Liver (tissue), 9 donors: ENCODE results near the gene WDR82. TPM values are rescaled to one million over a fixed set of nuclear protein-coding genes. Genes with fewer than 3 reads are reported as not detected.

Source experiments
- DNase-seq: peaks from one replicate; pipeline ENCODE4 v3.0.0-alpha.2; 2017; ENCODE audit warnings: low spot score
- H3K27ac ChIP-seq, 2 donors: one replicate each; pipeline ENCODE4 v1.7.0; 2013; ENCODE audit warnings: inconsistent platforms in 2 of 2, low read length in 2 of 2, control low read depth in 1 of 2, low read depth in 1 of 2, mild to moderate bottlenecking in 1 of 2
- H3K27me3 ChIP-seq, 4 donors: one replicate each; pipeline versions ENCODE4 v1.6.1 to v1.7.0; 2013; ENCODE audit warnings: low read length in 3 of 4, inconsistent platforms in 1 of 4, mild to moderate bottlenecking in 1 of 4, moderate library complexity in 1 of 4; ENCODE audit not compliant: control insufficient read depth in 4 of 4, insufficient read depth in 4 of 4
- H3K36me3 ChIP-seq, 4 donors: one replicate each; pipeline versions ENCODE4 v1.6.1 to v1.7.0; 2013; ENCODE audit warnings: low read length in 3 of 4, mild to moderate bottlenecking in 3 of 4, low read depth in 1 of 4, moderate library complexity in 1 of 4; ENCODE audit not compliant: control insufficient read depth in 4 of 4, insufficient read depth in 3 of 4
- H3K4me1 ChIP-seq, 4 donors: one replicate each; pipeline versions ENCODE4 v1.6.1 to v1.7.0; 2013; ENCODE audit warnings: low read length in 3 of 4, mild to moderate bottlenecking in 3 of 4, moderate library complexity in 1 of 4; ENCODE audit not compliant: control insufficient read depth in 4 of 4, insufficient read depth in 4 of 4
- H3K4me3 ChIP-seq, 3 donors: one replicate each; pipeline versions ENCODE4 v1.6.1 to v1.7.0; 2013; ENCODE audit warnings: low read length in 3 of 3, control low read depth in 1 of 3, low read depth in 1 of 3, mild to moderate bottlenecking in 1 of 3
- H3K9ac ChIP-seq, 2 donors: one replicate each; pipeline ENCODE4 v1.7.0; 2013; ENCODE audit warnings: low read length in 2 of 2, mild to moderate bottlenecking in 2 of 2, moderate library complexity in 2 of 2, control low read depth in 1 of 2, low read depth in 1 of 2
- H3K9me3 ChIP-seq, 4 donors: one replicate each; pipeline versions ENCODE4 v1.6.1 to v1.7.0; 2013; ENCODE audit warnings: low read length in 3 of 4; ENCODE audit not compliant: control insufficient read depth in 4 of 4
- CTCF ChIP-seq: fragments of 150-350 bp; IDR thresholded peaks from 2 replicates; pipeline ENCODE4 v1.5.1; 2017; ENCODE audit warnings: improper control_type of control experiment, low read depth, low read length; ENCODE audit not compliant: missing input control
- EGR1 ChIP-seq, 2 donors: IDR thresholded peaks; 2 replicates each; pipeline ENCODE4 v1.6.1; 2016 to 2018; ENCODE audit warnings: antibody characterized with exemption in 2 of 2, low read depth in 2 of 2
- FOXA1 ChIP-seq: IDR thresholded peaks from 2 replicates; pipeline ENCODE4 v1.6.1; 2016; ENCODE audit warnings: antibody characterized with exemption
- FOXA2 ChIP-seq: IDR thresholded peaks from 2 replicates; pipeline ENCODE4 v1.6.1; 2016; ENCODE audit warnings: antibody characterized with exemption
- GABPA ChIP-seq, 2 donors: IDR thresholded peaks in 1 of 2; conservative IDR thresholded peaks in 1 of 2; 2 replicates each; pipeline ENCODE4 v1.6.1; 2016; ENCODE audit warnings: antibody characterized with exemption in 2 of 2, mild to moderate bottlenecking in 1 of 2, moderate library complexity in 1 of 2
- HNF4A ChIP-seq, 2 donors: conservative IDR thresholded peaks; 2 replicates each; pipeline ENCODE4 v1.6.1; 2016; ENCODE audit warnings: antibody characterized with exemption in 2 of 2, mild to moderate bottlenecking in 2 of 2
- HNF4G ChIP-seq: IDR thresholded peaks from 2 replicates; pipeline ENCODE4 v1.6.1; 2016; ENCODE audit warnings: antibody characterized with exemption
- JUND ChIP-seq, 2 donors: IDR thresholded peaks; 2 replicates each; pipeline ENCODE4 v1.6.1; 2016; ENCODE audit warnings: antibody characterized with exemption in 2 of 2
- MAX ChIP-seq: IDR thresholded peaks from 2 replicates; pipeline ENCODE4 v1.6.1; 2016; ENCODE audit warnings: antibody characterized with exemption
- NR2F2 ChIP-seq: IDR thresholded peaks from 2 replicates; pipeline ENCODE4 v1.6.1; 2016; ENCODE audit warnings: antibody characterized with exemption
- RAD21 ChIP-seq, 2 donors: IDR thresholded peaks; 2 replicates each; pipeline ENCODE4 v1.6.1; 2016; ENCODE audit warnings: antibody characterized with exemption in 2 of 2, mild to moderate bottlenecking in 2 of 2
- REST ChIP-seq: IDR thresholded peaks from 2 replicates; pipeline ENCODE4 v1.6.1; 2016; ENCODE audit warnings: antibody characterized with exemption, mild to moderate bottlenecking
- RXRA ChIP-seq, 2 donors: IDR thresholded peaks; 2 replicates each; pipeline ENCODE4 v1.6.1; 2017 to 2018; ENCODE audit warnings: antibody characterized with exemption in 2 of 2, mild to moderate bottlenecking in 1 of 2
- SP1 ChIP-seq: IDR thresholded peaks from 2 replicates; pipeline ENCODE4 v1.6.1; 2018; ENCODE audit warnings: antibody characterized with exemption, mild to moderate bottlenecking
- TAF1 ChIP-seq: conservative IDR thresholded peaks from 2 replicates; pipeline ENCODE4 v1.6.1; 2016; ENCODE audit warnings: antibody characterized with exemption, mild to moderate bottlenecking
- YY1 ChIP-seq: IDR thresholded peaks from 2 replicates; pipeline ENCODE4 v1.6.1; 2016; ENCODE audit warnings: antibody characterized with exemption, mild to moderate bottlenecking
- WGBS: extraction: QIAGEN DNeasy Blood & Tissue Kit; methylation state at CpG from one replicate; pipeline ENCODE4 v1.1.7; 2013; 5-methylcytosine and 5-hydroxymethylcytosine counted together
- polyA plus RNA-seq, 2 donors: library from polyadenylated mRNA; stranded (reverse) in 1 of 2; unstranded in 1 of 2; fragments of 200-250 nt in 1 of 2; fragments of >200 nt in 1 of 2; fragmentation: Nextera tagmentation in 1 of 2; extraction: Ambion mirVana in 1 of 2; gene quantifications; one replicate each; pipeline versions ENCODE4 v1.2.1 to v1.2.3, GENCODE V29; 2013 to 2015
- total RNA-seq, 2 donors: library from RNA; depleted of rRNA; stranded (reverse); fragments of >200 nt; gene quantifications; one replicate each; pipeline ENCODE4 v1.2.3, GENCODE V29; 2014
- TF ChIP-seq, protein P1 (sequence below): IDR thresholded peaks from 2 replicates; pipeline ENCODE4 v1.6.1; 2016; ENCODE audit warnings: antibody characterized with exemption
- TF ChIP-seq, protein P2 (sequence below): IDR thresholded peaks from 2 replicates; pipeline ENCODE4 v1.6.1; 2016; ENCODE audit warnings: antibody characterized with exemption
- donor health status: healthy.
- donor health status: healthy.
- donor health status: healthy.
- donor health status: healthy.
- donor health status: healthy.

The WDR82 gene
- total and polyA plus RNA-seq, 4 donors = 4.3 to 44.3 (median 25.5) TPM

GRCh38 chr3:52238193-52238760, 40.2 kb downstream of the WDR82 start:
- 11% methylated on average over 11 of the region's 11 CpGs for whole genome bisulfite sequencing

More at GRCh38 chr3:52238193-52238760, 40.2 kb downstream of the WDR82 start:
- DNase-seq = no peak
- Histone ChIP-seq H3K4me3 (peak overlapping the region; percentile 65 to 82 (median 72)), H3K9me3 (no peaks in the 10 kb centered on the region), H3K4me1 (peaks cover 17 to 66% (median 45%) of the 10 kb centered on the region in 4 donors), H3K9ac (peak overlapping the region; percentile 29 to 55), H3K36me3 (no peaks in the 10 kb centered on the region), H3K27ac (peak overlapping the region; percentile 88 to 90), H3K27me3 (no peaks in the 10 kb centered on the region)
- TF ChIP-seq GABPA (IDR thresholded peaks at IDR 0.05 in 1 of 2, conservative IDR thresholded peaks at IDR 0.05 in 1 of 2) (peak in 1 of 2 donors; percentile 20), RAD21 (IDR thresholded peaks at IDR 0.05) (no peak), FOXA2 (peak; percentile 7), YY1 (peak; percentile 28), EGR1 (IDR thresholded peaks at IDR 0.05; ENCODE audit: low read depth in 2 of 2) (no peak), NR2F2 (peak; percentile 98), MAX (no peak), HNF4G (peak; percentile 5), HNF4A (conservative IDR thresholded peaks at IDR 0.05) (peak; percentile 77 to 84), SP1 (peak; percentile 58), TAF1 (no peak), FOXA1 (no peak), JUND (IDR thresholded peaks at IDR 0.05) (peak in 1 of 2 donors; percentile 87), CTCF (no peak), REST (peak; percentile 19), RXRA (IDR thresholded peaks at IDR 0.05) (peak; percentile 79 to 80)
- TF ChIP-seq, protein P1, sequence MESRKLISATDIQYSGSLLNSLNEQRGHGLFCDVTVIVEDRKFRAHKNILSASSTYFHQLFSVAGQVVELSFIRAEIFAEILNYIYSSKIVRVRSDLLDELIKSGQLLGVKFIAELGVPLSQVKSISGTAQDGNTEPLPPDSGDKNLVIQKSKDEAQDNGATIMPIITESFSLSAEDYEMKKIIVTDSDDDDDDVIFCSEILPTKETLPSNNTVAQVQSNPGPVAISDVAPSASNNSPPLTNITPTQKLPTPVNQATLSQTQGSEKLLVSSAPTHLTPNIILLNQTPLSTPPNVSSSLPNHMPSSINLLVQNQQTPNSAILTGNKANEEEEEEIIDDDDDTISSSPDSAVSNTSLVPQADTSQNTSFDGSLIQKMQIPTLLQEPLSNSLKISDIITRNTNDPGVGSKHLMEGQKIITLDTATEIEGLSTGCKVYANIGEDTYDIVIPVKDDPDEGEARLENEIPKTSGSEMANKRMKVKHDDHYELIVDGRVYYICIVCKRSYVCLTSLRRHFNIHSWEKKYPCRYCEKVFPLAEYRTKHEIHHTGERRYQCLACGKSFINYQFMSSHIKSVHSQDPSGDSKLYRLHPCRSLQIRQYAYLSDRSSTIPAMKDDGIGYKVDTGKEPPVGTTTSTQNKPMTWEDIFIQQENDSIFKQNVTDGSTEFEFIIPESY = no peak
- TF ChIP-seq, protein P2, sequence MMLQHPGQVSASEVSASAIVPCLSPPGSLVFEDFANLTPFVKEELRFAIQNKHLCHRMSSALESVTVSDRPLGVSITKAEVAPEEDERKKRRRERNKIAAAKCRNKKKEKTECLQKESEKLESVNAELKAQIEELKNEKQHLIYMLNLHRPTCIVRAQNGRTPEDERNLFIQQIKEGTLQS = no peak
